ENCODE measurements around the gene FICD. TPM values are rescaled to one million over a fixed set of nuclear protein-coding genes. Genes with fewer than 3 reads are reported as not detected.

Gene FICD
- polyA plus RNA-seq, 1 donor from 2014 or later, result 1.5 TPM

- no peaks in the 10 kb centered on the region for H3K9me3 ChIP-seq (ENCODE audit: low read length)
- TF ChIP-seq MXI1 (conservative IDR thresholded peaks at IDR 0.05; ENCODE audit: poor library complexity, severe bottlenecking), result no peak
- TF ChIP-seq REST (IDR thresholded peaks at IDR 0.05; ENCODE audit: borderline replicate concordance), result no peak
- TF ChIP-seq EP300 (conservative IDR thresholded peaks at IDR 0.05; ENCODE audit: poor library complexity, severe bottlenecking), result no peak
- no peak for TF ChIP-seq RAD21 (conservative IDR thresholded peaks at IDR 0.05)
- TF ChIP-seq TAF1 (IDR thresholded peaks at IDR 0.05; ENCODE audit: low read depth), result no peak
- TF ChIP-seq POLR2AphosphoS5 (IDR thresholded peaks at IDR 0.05), result no peak
- no peaks in the 10 kb centered on the region for H3K9me2 ChIP-seq (ENCODE audit: insufficient read depth, low read length)
- H3K9ac ChIP-seq (ENCODE audit: low read length), result peak overlapping the region; percentile 91
- peak overlapping the region; percentile 75 for H3K4me3 ChIP-seq (ENCODE audit: low read length)
- H3K4me2 ChIP-seq (ENCODE audit: low read length), result peak overlapping the region; percentile 94
- H2AFZ ChIP-seq (ENCODE audit: low read depth, low read length), result peak overlapping the region; percentile 83
- peaks cover 49% of the 10 kb centered on the region for H3K79me2 ChIP-seq (replicated peaks; ENCODE audit: insufficient read depth, low read length)
- peak overlapping the region; percentile 90 for H3K27ac ChIP-seq (ENCODE audit: low read length)
- H3F3A ChIP-seq (ENCODE audit: insufficient read depth, low read length, poor library complexity, severe bottlenecking), result peaks cover 3% of the 10 kb centered on the region
- H3K27me3 ChIP-seq (ENCODE audit: insufficient read depth, low read depth, low read length), result no peaks in the 10 kb centered on the region
- H3K36me3 ChIP-seq (ENCODE audit: insufficient read depth, low read length), result peaks cover 4% of the 10 kb centered on the region
- no peaks in the 10 kb centered on the region for H4K20me1 ChIP-seq (ENCODE audit: insufficient read depth)
Measured at GRCh38 chr12:108561852-108562347, 46.8 kb downstream of the FICD start.

GRCh38 chr12:108562348-108563135 lies 47.5 kb downstream of the FICD start, which contains the start of gene ISCU:
Gene ISCU, plus strand, starts transcription at chr12:108562596. Its CDS starts 27 bp downstream, at chr12:108562623.
- peak; percentile 78 for TF ChIP-seq POLR2AphosphoS5 (IDR thresholded peaks at IDR 0.05)
- TF ChIP-seq RAD21 (conservative IDR thresholded peaks at IDR 0.05), result peak; percentile 21
- peak; percentile 46 for TF ChIP-seq SMC3 (conservative IDR thresholded peaks at IDR 0.05; ENCODE audit: poor library complexity)
- peak; percentile 82 for TF ChIP-seq MXI1 (conservative IDR thresholded peaks at IDR 0.05; ENCODE audit: poor library complexity, severe bottlenecking)
- peak; percentile 42 for TF ChIP-seq EP300 (conservative IDR thresholded peaks at IDR 0.05; ENCODE audit: poor library complexity, severe bottlenecking)
- TF ChIP-seq EZH2 (IDR thresholded peaks at IDR 0.05; ENCODE audit: borderline replicate concordance, insufficient read depth, low read length, poor library complexity, severe bottlenecking), result no peak
- peak; percentile 25 for TF ChIP-seq CTCF (IDR thresholded peaks at IDR 0.05; ENCODE audit: poor library complexity, severe bottlenecking)
- TF ChIP-seq REST (IDR thresholded peaks at IDR 0.05; ENCODE audit: borderline replicate concordance), result peak; percentile 38
- no peak for TF ChIP-seq TAF1 (IDR thresholded peaks at IDR 0.05; ENCODE audit: low read depth)
- Histone ChIP-seq H2AFZ (ENCODE audit: low read depth, low read length) (peak within 1 kb of the TSS; percentile 83), H3K36me3 (ENCODE audit: insufficient read depth, low read length) (peaks cover 2% of the 10 kb centered on the region), H3K4me3 (ENCODE audit: low read length) (peak within 1 kb of the TSS; percentile 75), H4K20me1 (ENCODE audit: insufficient read depth) (no peaks in the 10 kb centered on the region), H3K9me2 (ENCODE audit: insufficient read depth, low read length) (no peaks in the 10 kb centered on the region), H3K27me3 (ENCODE audit: insufficient read depth, low read depth, low read length) (no peaks in the 10 kb centered on the region), H3K9ac (ENCODE audit: low read length) (peak within 1 kb of the TSS; percentile 91), H3K27ac (ENCODE audit: low read length) (peak within 1 kb of the TSS; percentile 90), H3F3A (ENCODE audit: insufficient read depth, low read length, poor library complexity, severe bottlenecking) (peaks cover 3% of the 10 kb centered on the region), H3K9me3 (ENCODE audit: low read length) (no peaks in the 10 kb centered on the region), H3K4me2 (ENCODE audit: low read length) (peak within 1 kb of the TSS; percentile 98), H3K79me2 (replicated peaks; ENCODE audit: insufficient read depth, low read length) (peaks cover 43% of the 10 kb centered on the region)

Data from neural cell (in vitro differentiated cells).